Glutamatergic neuron (in vitro differentiated cells): ENCODE data around the gene PIP5K1C. TPM values are rescaled to one million over a fixed set of nuclear protein-coding genes. Genes with fewer than 3 reads are reported as not detected.

ENCODE experiments used
- DNase-seq: peaks from one replicate; pipeline ENCODE4 v3.0.0; 2022
- H3K27ac Mint-ChIP-seq: one replicate; pipeline ENCODE4 v1.8.0; 2020; ENCODE audit warnings: mild to moderate bottlenecking, mixed read lengths, inconsistent platforms; ENCODE audit not compliant: unreplicated experiment
- H3K27me3 Mint-ChIP-seq: one replicate; pipeline ENCODE4 v1.8.0; 2020; ENCODE audit warnings: mild to moderate bottlenecking, moderate library complexity, mixed read lengths, inconsistent platforms; ENCODE audit not compliant: unreplicated experiment
- H3K36me3 Mint-ChIP-seq: one replicate; pipeline ENCODE4 v1.8.0; 2020; ENCODE audit warnings: mild to moderate bottlenecking, mixed read lengths, inconsistent platforms; ENCODE audit not compliant: unreplicated experiment
- H3K4me1 Mint-ChIP-seq: one replicate; pipeline ENCODE4 v1.8.0; 2020; ENCODE audit warnings: mild to moderate bottlenecking, low read depth, mixed read lengths, inconsistent platforms; ENCODE audit not compliant: unreplicated experiment
- H3K4me3 Mint-ChIP-seq: one replicate; pipeline ENCODE4 v1.8.0; 2020; ENCODE audit warnings: mild to moderate bottlenecking, mixed read lengths, inconsistent platforms; ENCODE audit not compliant: unreplicated experiment
- H3K9me3 Mint-ChIP-seq: one replicate; pipeline ENCODE4 v1.8.0; 2020; ENCODE audit warnings: mild to moderate bottlenecking, moderate library complexity, mixed read lengths, inconsistent platforms; ENCODE audit not compliant: unreplicated experiment
- CTCF ChIP-seq: fragments of 200-600 bp; sonication (generic); IDR thresholded peaks from one replicate; pipeline ENCODE4 v1.5.0; 2021; ENCODE audit not compliant: partially characterized antibody, unreplicated experiment
- total RNA-seq: library from RNA; stranded (reverse); fragmentation: NEBNext Ultra II Directional; extraction: Animal tissue kit (Norgen Biotek cat#: 25700); gene quantifications from one replicate; pipeline ENCODE4 v1.2.1, GENCODE V29; 2021; ENCODE audit not compliant: unreplicated experiment

PIP5K1C gene
- total RNA-seq, 1 donor from 2014 or later: 169 TPM

- no peak overlapping the region for H3K27ac Mint-ChIP-seq
- no peak for DNase-seq
- peaks cover 5% of the 10 kb centered on the region for H3K4me1 Mint-ChIP-seq
- peaks cover 3% of the 10 kb centered on the region for H3K27me3 Mint-ChIP-seq
- H3K4me3 Mint-ChIP-seq: no peak overlapping the region
- no peaks in the 10 kb centered on the region for H3K36me3 Mint-ChIP-seq
- no peak for TF ChIP-seq CTCF
- peaks cover 1% of the 10 kb centered on the region for H3K9me3 Mint-ChIP-seq
Observed at GRCh38 chr19:3619631-3620012, 80.6 kb downstream of the PIP5K1C start.

- no peaks in the 10 kb centered on the region for H3K36me3 Mint-ChIP-seq
- H3K27me3 Mint-ChIP-seq: peaks cover 3% of the 10 kb centered on the region
- H3K27ac Mint-ChIP-seq: no peak overlapping the region
- no peak for DNase-seq
- peak; percentile 41 for TF ChIP-seq CTCF
- no peaks in the 10 kb centered on the region for H3K9me3 Mint-ChIP-seq
- H3K4me1 Mint-ChIP-seq: no peaks in the 10 kb centered on the region
- no peak overlapping the region for H3K4me3 Mint-ChIP-seq
Observed at GRCh38 chr19:3618811-3619630, 81.2 kb downstream of the PIP5K1C start.

GRCh38 chr19:3618144-3618810 is 82.0 kb downstream of the PIP5K1C start:
- DNase-seq: peak; percentile 76
- Mint-ChIP-seq H3K9me3 (no peaks in the 10 kb centered on the region), H3K36me3 (no peaks in the 10 kb centered on the region), H3K4me3 (no peak overlapping the region), H3K27me3 (peaks cover 3% of the 10 kb centered on the region), H3K27ac (no peak overlapping the region), H3K4me1 (no peaks in the 10 kb centered on the region)
- TF ChIP-seq CTCF: peak; percentile 92

- no peak overlapping the region for H3K27ac Mint-ChIP-seq
- no peak for TF ChIP-seq CTCF
- H3K4me3 Mint-ChIP-seq: no peak overlapping the region
- DNase-seq: no peak
- H3K4me1 Mint-ChIP-seq: no peaks in the 10 kb centered on the region
- no peaks in the 10 kb centered on the region for H3K9me3 Mint-ChIP-seq
- peaks cover 3% of the 10 kb centered on the region for H3K27me3 Mint-ChIP-seq
- no peaks in the 10 kb centered on the region for H3K36me3 Mint-ChIP-seq
Observed at GRCh38 chr19:3617463-3617862, 82.8 kb downstream of the PIP5K1C start.
